H1 (cell line): Measurements from ENCODE around the gene RAB25. TPM values are rescaled to one million over a fixed set of nuclear protein-coding genes. Genes with fewer than 3 reads are reported as not detected.

Experiments used
- BRCA1 ChIP-seq: IDR thresholded peaks from 2 replicates; pipeline ENCODE4 v1.6.1; 2012; ENCODE audit warnings: low read depth, low read length, improper control_type of control experiment
- EGR1 ChIP-seq: IDR thresholded peaks from 2 replicates; pipeline ENCODE4 v1.6.1; 2011; ENCODE audit warnings: low read depth, low read length, borderline replicate concordance
- GABPA ChIP-seq: IDR thresholded peaks from 2 replicates; pipeline ENCODE4 v1.6.1; 2011; ENCODE audit warnings: mild to moderate bottlenecking, low read length, moderate library complexity, borderline replicate concordance; ENCODE audit not compliant: insufficient read depth
- JUND ChIP-seq: IDR thresholded peaks from 2 replicates; pipeline ENCODE4 v1.6.1; 2011; ENCODE audit warnings: mild to moderate bottlenecking, improper control_type of control experiment, low read length
- MAFK ChIP-seq: IDR thresholded peaks from 2 replicates; pipeline ENCODE4 v1.6.1; 2012; ENCODE audit warnings: low read depth, mild to moderate bottlenecking, improper control_type of control experiment, low read length
- POLR2AphosphoS5 ChIP-seq: IDR thresholded peaks from 2 replicates; pipeline ENCODE4 v1.6.1; 2011; ENCODE audit warnings: low read depth, low read length
- POU5F1 ChIP-seq: IDR thresholded peaks from 2 replicates; pipeline ENCODE4 v1.6.1; 2011; ENCODE audit warnings: low read depth, mild to moderate bottlenecking, low read length, moderate library complexity
- RFX5 ChIP-seq: IDR thresholded peaks from 2 replicates; pipeline ENCODE4 v1.6.1; 2011; ENCODE audit warnings: low read depth, low read length, improper control_type of control experiment, borderline replicate concordance
- RNF2 ChIP-seq: fragments of 200-900, 300-1000 bp; sonication (generic); IDR thresholded peaks from 2 replicates; pipeline ENCODE4 v1.7.1; 2016; ENCODE audit warnings: borderline replicate concordance, low read depth, mild to moderate bottlenecking, antibody characterized with exemption, low read length; ENCODE audit not compliant: poor library complexity, severe bottlenecking; ENCODE audit errors: missing control alignments
- SUZ12 ChIP-seq: fragments of 200-600 bp; sonication (generic); IDR thresholded peaks from 2 replicates; pipeline ENCODE4 v1.6.1; 2012; ENCODE audit warnings: mild to moderate bottlenecking, inconsistent platforms, low read length, moderate library complexity, mixed read lengths
- TCF12 ChIP-seq: IDR thresholded peaks from 2 replicates; pipeline ENCODE4 v1.6.1; 2011; ENCODE audit warnings: low read depth, mild to moderate bottlenecking, low read length
- YY1 ChIP-seq: IDR thresholded peaks from 2 replicates; pipeline ENCODE4 v1.6.1; 2011; ENCODE audit warnings: low read depth, mild to moderate bottlenecking, low read length
- polyA plus RNA-seq, 7 experiments: library from polyadenylated mRNA; depleted of rRNA in 3 of 7; stranded (reverse) in 5 of 7; unstranded in 2 of 7; fragments of >200 nt in 5 of 7; fragments of 200-250 nt in 2 of 7; gene quantifications; 1 replicate in 5 of 7; 2 replicates in 1 of 7; 4 replicates in 1 of 7; pipeline versions ENCODE4 v1.2.1 to v1.2.3, GENCODE V29; 2011 to 2013; ENCODE audit warnings: missing spikeins in 2 of 7, mixed read lengths in 2 of 7
- total RNA-seq: library from RNA; stranded (reverse); fragmentation: NEBNext Ultra II Directional; extraction: Animal tissue kit (Norgen Biotek cat#: 25700); gene quantifications from 2 replicates; pipeline ENCODE4 v1.2.1, GENCODE V29; 2021
- TF ChIP-seq, protein P1 (sequence below): IDR thresholded peaks from 2 replicates; pipeline ENCODE4 v1.6.1; 2012; ENCODE audit warnings: inconsistent platforms
- TF ChIP-seq, protein P2 (sequence below): IDR thresholded peaks from 2 replicates; pipeline ENCODE4 v1.6.1; 2012; ENCODE audit warnings: inconsistent platforms
- TF ChIP-seq, protein P3 (sequence below): IDR thresholded peaks from 2 replicates; pipeline ENCODE4 v1.6.1; 2011; ENCODE audit warnings: low read depth, mild to moderate bottlenecking, low read length; ENCODE audit not compliant: insufficient read depth
- TF ChIP-seq, protein P4 (sequence below): IDR thresholded peaks from 2 replicates; pipeline ENCODE4 v1.6.1; 2012; ENCODE audit warnings: low read length, inconsistent platforms

The RAB25 gene
- total and polyA plus RNA-seq, 2 of the 8 experiments (the other 6 are each of a cell fraction or from before 2014, with no cell fraction given): 34.8 to 98.2 TPM

DNA sequence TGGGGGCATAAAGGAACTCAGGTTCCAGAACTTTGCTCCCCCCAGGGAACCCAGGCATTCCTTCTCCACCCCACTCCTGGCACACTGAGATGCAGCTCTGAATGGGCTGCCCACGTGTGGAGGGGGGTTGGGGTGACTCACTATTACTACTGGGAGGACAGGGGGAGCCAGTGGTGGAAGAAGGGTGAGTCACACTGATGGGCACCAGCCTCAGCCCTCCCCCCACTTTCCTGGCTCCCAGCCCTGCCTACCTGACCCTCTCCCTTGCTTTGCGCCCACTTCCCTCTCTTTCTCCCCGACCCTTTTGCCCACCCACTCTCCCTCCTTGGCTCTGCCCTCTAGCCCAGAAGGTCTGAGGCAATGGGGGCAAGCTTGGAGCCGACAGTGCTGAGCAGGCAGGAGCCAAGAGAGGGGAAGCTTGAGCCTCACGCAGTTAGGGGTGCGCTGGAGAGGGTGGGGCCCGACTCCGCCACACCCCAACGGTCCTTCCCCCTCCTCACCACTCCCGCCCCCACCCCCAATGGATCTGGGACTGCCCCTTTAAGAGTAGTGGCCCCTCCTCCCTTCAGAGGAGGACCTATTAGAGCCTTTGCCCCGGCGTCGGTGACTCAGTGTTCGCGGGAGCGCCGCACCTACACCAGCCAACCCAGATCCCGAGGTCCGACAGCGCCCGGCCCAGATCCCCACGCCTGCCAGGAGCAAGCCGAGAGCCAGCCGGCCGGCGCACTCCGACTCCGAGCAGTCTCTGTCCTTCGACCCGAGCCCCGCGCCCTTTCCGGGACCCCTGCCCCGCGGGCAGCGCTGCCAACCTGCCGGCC lies 53.4 kb downstream of the RAB25 start, which contains the start of gene LMNA (continued):
- TF ChIP-seq RNF2: no peak
- no peak for TF ChIP-seq RFX5
- TF ChIP-seq BRCA1: no peak
- TF ChIP-seq, protein P1, sequence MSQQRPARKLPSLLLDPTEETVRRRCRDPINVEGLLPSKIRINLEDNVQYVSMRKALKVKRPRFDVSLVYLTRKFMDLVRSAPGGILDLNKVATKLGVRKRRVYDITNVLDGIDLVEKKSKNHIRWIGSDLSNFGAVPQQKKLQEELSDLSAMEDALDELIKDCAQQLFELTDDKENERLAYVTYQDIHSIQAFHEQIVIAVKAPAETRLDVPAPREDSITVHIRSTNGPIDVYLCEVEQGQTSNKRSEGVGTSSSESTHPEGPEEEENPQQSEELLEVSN: no peak
- 0 out of 2 replicates have a peak, but pooled peaks have one; percentile 38 for TF ChIP-seq EGR1
- TF ChIP-seq, protein P2, sequence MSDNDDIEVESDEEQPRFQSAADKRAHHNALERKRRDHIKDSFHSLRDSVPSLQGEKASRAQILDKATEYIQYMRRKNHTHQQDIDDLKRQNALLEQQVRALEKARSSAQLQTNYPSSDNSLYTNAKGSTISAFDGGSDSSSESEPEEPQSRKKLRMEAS: peak; percentile 33
- peak; percentile 91 for TF ChIP-seq JUND
- TF ChIP-seq, protein P3, sequence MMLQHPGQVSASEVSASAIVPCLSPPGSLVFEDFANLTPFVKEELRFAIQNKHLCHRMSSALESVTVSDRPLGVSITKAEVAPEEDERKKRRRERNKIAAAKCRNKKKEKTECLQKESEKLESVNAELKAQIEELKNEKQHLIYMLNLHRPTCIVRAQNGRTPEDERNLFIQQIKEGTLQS: no peak
- no peak for TF ChIP-seq TCF12
- no peak for TF ChIP-seq GABPA
- no peak for TF ChIP-seq MAFK
- TF ChIP-seq YY1: 0 out of 2 replicates have a peak, but pooled peaks have one; percentile 15
- peak; percentile 80; the same call in 1 of the 2 replicates for TF ChIP-seq POLR2AphosphoS5
- TF ChIP-seq, protein P4, sequence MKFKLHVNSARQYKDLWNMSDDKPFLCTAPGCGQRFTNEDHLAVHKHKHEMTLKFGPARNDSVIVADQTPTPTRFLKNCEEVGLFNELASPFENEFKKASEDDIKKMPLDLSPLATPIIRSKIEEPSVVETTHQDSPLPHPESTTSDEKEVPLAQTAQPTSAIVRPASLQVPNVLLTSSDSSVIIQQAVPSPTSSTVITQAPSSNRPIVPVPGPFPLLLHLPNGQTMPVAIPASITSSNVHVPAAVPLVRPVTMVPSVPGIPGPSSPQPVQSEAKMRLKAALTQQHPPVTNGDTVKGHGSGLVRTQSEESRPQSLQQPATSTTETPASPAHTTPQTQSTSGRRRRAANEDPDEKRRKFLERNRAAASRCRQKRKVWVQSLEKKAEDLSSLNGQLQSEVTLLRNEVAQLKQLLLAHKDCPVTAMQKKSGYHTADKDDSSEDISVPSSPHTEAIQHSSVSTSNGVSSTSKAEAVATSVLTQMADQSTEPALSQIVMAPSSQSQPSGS: no peak
- no peak for TF ChIP-seq POU5F1
- peak; percentile 24; the same call in 1 of the 2 replicates for TF ChIP-seq SUZ12
